NCI-H2107 (cell line): Measurements from ENCODE around the gene CHID1.

ENCODE experiments used
- DNase-seq: peaks from one replicate; lab custom pipeline; 2025; lab: John Stamatoyannopoulos, UW

Gene CHID1

DNA sequence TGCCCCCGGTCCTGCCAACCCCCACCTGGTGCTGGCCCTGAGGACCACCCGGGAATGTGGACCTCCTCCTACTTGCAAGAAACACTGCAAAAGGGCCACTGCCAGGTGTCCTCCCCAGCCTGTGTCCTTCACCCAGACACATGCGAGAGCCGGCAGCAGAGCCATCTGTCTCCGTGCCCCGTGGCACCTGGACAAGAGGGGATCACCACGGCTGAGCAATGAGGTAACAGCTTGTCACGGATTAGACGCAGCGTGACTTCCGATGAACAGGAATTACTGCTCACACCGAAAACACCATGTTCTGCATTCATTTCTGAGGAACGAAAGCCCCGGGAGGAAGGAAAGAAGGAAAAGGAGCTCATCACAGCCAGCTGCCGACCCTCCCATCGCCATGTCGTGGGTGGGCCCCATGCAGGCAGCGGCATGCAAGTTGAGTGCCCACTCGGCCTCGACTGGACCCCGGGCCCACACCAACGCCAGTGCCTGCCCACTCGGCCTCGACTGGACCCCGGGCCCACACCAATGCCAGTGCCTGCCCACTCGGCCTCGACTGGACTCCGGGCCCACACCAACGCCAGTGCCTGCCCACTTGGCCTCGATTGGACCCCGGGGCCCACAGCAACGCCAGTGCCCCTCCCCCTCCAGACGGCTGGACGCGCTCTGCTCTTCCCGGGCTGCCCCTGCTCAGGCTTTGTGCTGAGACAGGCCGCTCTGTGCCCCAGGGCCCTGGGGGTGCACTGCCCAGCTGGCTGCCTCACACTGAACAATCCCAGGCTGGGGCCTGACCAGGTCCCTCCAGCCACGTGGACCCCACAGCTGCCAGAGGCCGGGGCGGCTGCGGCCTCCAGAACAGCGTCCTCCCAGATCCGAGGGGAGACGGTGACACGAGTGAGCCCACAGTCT, 22.0 kb downstream of the CHID1 start:
- DNase-seq, result no peak

- DNase-seq, result no peak
These were observed 23.0 kb downstream of the CHID1 start for GRCh38 chr11:887589-887988.

GRCh38 chr11:886568-886967, 24.0 kb downstream of the CHID1 start:
- DNase-seq, result no peak

DNA sequence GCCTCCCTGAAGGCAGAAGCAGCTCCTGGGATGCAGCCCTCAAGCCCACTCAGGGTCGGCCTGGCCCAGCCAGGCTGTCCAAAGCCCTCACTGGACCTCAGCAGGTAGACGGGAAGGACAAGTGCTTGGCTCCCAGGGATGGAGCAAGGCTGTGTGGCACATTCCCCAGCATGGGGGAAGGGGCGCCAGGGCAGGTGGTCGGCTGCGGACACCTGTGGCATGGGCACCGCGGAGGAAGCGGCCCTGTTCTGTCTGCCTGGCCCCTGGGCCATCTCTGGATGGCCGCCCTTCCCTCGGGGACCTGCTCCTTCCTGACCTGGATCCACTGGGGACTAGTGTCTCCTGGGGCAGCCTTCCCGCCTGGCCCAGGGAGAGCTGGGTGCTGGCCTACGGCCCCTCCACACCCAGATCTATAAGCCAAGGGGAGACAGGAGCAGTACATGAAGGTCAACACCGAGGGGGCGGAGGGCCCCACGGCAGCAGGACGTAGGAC, 26.0 kb downstream of the CHID1 start:
- no peak for DNase-seq

- no peak for DNase-seq
These were observed 27.1 kb downstream of the CHID1 start for GRCh38 chr11:883527-883926.

GRCh38 chr11:882596-882995, 28.0 kb downstream of the CHID1 start:
- DNase-seq, result no peak

DNA sequence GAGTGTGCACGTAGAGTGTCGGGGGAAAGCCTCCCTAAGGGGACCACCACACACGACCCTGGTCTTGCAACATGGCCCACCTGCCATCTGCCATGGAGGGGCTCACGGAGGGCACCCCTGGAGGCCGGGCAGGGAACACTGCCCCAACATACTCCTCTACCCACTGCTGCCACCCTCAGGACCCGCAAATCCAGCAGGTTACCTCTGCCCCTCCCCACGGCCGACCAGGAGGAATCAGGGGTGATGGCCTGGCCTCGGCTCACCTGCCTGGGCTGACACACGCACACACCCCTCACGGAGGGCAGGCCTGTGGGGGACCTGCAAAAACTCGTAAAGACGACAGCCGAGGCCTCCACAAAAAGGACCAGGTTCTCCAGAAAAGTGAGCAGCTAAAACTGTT, 30.2 kb downstream of the CHID1 start:
- DNase-seq, result no peak

GRCh38 chr11:877565-877964, 33.0 kb downstream of the CHID1 start:
- no peak for DNase-seq

DNA sequence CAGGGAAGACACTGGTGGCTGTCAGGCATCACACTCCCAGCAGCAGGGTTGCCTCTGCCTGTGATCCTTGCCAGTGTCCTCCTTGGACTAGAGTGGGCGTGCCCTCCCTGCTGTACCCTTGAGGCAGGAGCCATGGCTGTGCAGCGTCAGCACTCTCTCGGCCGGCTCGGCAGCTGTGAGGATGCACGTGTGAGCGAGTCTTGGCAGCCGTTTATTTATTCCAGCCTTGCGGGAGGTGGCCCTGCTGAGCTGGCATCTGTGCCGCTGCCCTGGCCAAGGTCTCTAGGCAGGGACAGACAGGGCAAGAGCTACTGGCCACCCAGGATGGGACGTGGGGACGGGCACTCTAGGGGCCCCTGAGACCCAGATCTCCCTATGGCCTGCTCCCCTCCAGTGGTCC, 34.1 kb downstream of the CHID1 start:
- DNase-seq, result peak; percentile 14

GRCh38 chr11:875769-876301, 34.8 kb downstream of the CHID1 start:
- DNase-seq, result no peak

DNA sequence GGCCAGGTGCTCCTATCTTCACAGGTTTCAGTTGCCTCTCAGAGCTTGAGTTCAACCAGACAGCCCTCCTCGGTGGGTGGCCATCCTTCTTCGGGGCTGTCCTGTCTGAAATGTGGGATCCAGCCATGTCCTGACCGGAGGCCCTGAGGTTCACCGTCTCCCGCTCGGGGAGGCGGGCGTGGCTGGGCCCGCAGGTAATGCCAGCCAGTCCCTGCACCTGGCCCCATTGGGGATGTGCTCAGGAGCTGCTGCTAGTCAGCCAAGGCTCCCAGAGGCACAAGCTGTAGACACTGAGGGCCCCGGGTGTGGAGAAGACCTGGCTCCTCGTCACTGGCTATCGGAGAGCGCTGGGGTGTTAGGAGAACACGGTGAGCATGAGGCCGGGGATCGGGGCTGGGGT, 35.4 kb downstream of the CHID1 start:
- DNase-seq, result no peak

DNA sequence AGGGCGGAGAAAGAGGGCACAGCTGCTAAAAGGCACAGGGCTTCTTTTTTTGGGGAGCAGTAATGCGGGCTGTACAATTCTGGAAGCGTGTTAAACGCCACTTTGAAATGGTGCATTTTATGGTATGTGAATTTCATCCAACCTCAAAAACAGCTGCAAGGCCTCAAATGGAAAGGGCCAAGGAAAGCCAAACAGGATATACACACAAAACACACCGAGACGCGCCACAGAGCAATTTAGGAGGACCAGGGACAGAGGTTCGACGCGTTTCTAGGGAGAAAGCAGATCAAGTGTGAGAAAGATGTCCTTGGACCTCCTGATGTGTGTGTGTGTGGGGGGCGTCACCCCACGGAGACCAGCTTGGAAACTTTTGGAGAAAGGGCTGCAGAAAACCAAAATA, 36.9 kb downstream of the CHID1 start:
- DNase-seq, result no peak

GRCh38 chr11:872799-873198, 37.8 kb downstream of the CHID1 start:
- no peak for DNase-seq

- no peak for DNase-seq
These were observed 39.1 kb downstream of the CHID1 start for GRCh38 chr11:871472-871871.

- DNase-seq, result no peak
These were observed 40.2 kb downstream of the CHID1 start for GRCh38 chr11:870418-870817.

GRCh38 chr11:870127-870413, 40.5 kb downstream of the CHID1 start:
- DNase-seq, result no peak

DNA sequence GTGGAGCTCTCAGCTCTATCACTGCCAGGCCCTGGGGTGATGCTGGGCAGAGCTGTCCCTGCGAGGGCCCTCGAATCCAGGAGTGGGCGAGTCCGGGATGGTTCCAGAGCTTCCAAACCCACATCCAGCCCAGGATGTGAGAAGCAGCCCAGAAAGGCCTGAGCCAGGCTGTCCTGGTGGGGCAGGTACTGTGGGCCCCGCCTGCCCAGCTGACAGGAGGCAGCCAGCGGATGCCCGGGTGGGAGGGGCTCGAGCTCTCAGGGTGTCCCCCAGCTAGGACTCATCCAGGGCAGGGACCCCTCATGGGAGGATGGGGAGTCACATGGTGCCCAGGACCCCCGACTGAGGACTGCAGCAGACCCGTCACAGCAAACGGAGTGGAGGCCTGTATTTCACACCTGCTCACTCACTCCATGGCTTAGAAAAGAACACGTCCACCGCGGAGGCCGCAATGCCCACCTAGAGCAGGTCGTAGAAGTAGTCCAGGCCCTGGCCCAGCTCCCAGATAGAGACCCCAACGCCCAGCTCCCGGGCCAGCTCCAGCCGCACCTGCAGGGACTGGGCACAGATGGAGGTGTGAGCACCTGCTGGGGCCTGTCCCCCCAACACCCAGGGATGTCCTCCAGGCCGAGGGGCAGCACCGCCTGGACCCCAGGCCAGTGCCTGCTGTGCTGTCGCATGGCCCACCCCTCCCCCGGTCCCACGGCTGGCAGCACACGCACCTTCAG, 41.0 kb downstream of the CHID1 start:
- no peak for DNase-seq

DNA sequence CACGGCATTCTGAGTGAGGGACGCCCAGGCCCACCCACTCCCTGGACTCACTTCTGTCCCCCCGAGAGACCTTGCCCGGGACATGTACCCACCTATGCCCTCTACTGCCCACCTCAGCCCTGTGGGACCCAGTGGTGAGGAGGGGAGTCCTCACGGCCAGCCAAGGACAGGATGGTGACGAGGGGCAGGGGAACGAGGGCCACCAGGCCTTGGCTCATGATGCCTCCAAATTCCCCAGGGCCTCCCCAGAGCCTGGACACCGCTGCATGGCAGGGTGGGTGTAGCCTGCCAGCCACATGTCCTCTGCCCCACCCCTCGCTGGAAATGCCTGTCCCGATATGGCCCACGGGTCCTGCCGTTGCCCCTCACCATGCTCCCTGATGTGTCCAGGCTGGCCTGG, 41.8 kb downstream of the CHID1 start:
- no peak for DNase-seq

GRCh38 chr11:868394-868793, 42.2 kb downstream of the CHID1 start:
- no peak for DNase-seq

DNA sequence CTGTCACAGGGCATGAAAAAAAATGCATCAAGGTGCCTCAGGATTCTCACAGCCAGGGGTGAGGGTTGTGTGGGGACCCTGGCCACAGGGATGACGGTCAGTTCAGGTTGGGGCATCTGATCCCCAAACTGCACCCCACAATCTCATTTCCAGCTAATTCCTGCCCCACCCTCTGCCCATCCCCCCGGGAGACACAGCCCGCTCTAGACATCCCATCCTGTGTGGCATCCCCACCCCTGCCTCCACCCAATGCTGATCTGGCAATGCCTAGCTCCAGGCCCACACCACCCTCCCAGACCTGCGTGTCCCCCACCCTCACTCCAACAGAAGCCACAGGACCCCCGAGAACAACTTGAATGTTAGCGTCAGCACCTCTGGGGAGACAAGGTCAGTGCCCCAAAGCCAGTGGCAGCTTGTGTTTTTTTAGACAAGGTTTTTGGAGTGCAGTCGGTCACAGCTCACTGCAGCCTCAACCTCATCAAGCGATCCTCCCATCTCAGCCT, 42.7 kb downstream of the CHID1 start:
- DNase-seq, result no peak

GRCh38 chr11:866481-866880, 44.1 kb downstream of the CHID1 start:
- DNase-seq, result no peak

- DNase-seq, result no peak
These were observed 44.9 kb downstream of the CHID1 start for GRCh38 chr11:865462-866430.
